HFF-Myc (cell line): ENCODE results near the gene FBN3.

Source experiments
- DNase-seq: peaks from one replicate; pipeline ENCODE4 v3.0.0-alpha.2; 2011; ENCODE audit warnings: low read depth; ENCODE audit errors: extremely low read depth
- H3K4me3 ChIP-seq: replicated peaks from 2 replicates; pipeline ENCODE4 v1.5.1; 2011; ENCODE audit warnings: low read depth, mild to moderate bottlenecking, control low read depth, low read length
- CTCF ChIP-seq: IDR thresholded peaks from 2 replicates; pipeline ENCODE4 v1.5.1; 2012; ENCODE audit warnings: mild to moderate bottlenecking, low read depth, low read length, control low read depth; ENCODE audit errors: missing control alignments

FBN3 gene

GRCh38 chr19:8057545-8058270 is 91.7 kb downstream of the FBN3 start:
- no peak for TF ChIP-seq CTCF
- no peak for DNase-seq
- H3K4me3 ChIP-seq, result no peak overlapping the region

GRCh38 chr19:8056533-8056932 is 92.9 kb downstream of the FBN3 start:
- H3K4me3 ChIP-seq, result no peak overlapping the region
- no peak for DNase-seq
- TF ChIP-seq CTCF, result no peak

GRCh38 chr19:8054169-8054568 is 95.2 kb downstream of the FBN3 start:
- H3K4me3 ChIP-seq, result no peak overlapping the region
- no peak for TF ChIP-seq CTCF
- DNase-seq, result no peak

- DNase-seq, result no peak
- TF ChIP-seq CTCF, result no peak
- H3K4me3 ChIP-seq, result no peak within 1 kb of the TSS
These were observed 96.9 kb downstream of the FBN3 start, which contains the start of gene CCL25 for GRCh38 chr19:8052464-8052859. Gene CCL25 (plus strand): TSS chr19:8052760. CDS start chr19:8053050, 290 bp downstream.

GRCh38 chr19:8050274-8051096 is 98.9 kb downstream of the FBN3 start:
- peak; percentile 61 for DNase-seq
- TF ChIP-seq CTCF, result no peak

GRCh38 chr19:8046569-8047165 is 102.7 kb downstream of the FBN3 start:
- TF ChIP-seq CTCF, result no peak
- no peak for DNase-seq
- H3K4me3 ChIP-seq, result no peak overlapping the region

More at GRCh38 chr19:8050274-8051096, 98.9 kb downstream of the FBN3 start:
- H3K4me3 ChIP-seq, result peak overlapping the region; percentile 4; the same call in 1 of the 2 replicates
